Aorta (tissue), 5 donors: ENCODE results near the gene PDE5A. TPM values are rescaled to one million over a fixed set of nuclear protein-coding genes. Genes with fewer than 3 reads are reported as not detected.

ENCODE experiments used
- ATAC-seq: fragments of 200-7000 bp; cut with Tn5 transposase; one replicate; pipeline ENCODE4 v1.9.1; 2022; ENCODE audit warnings: moderate library complexity; ENCODE audit not compliant: low FRiP score
- DNase-seq, 2 donors: peaks; one replicate each; pipeline ENCODE4 v3.0.0-alpha.2; 2020
- H3K27ac ChIP-seq, 2 donors: one replicate each; pipeline ENCODE4 v1.5.1; 2013; ENCODE audit warnings: low read length in 2 of 2, mild to moderate bottlenecking in 2 of 2, moderate library complexity in 2 of 2, control low read depth in 1 of 2, inconsistent platforms in 1 of 2, low read depth in 1 of 2
- H3K27me3 ChIP-seq, 2 donors: one replicate each; pipeline ENCODE4 v1.6.1; 2013; ENCODE audit warnings: control low read depth in 1 of 2, low read length in 1 of 2, mild to moderate bottlenecking in 1 of 2, moderate library complexity in 1 of 2; ENCODE audit not compliant: insufficient read depth in 2 of 2, control insufficient read depth in 1 of 2
- H3K36me3 ChIP-seq, 2 donors: one replicate each; pipeline ENCODE4 v1.6.1; 2013; ENCODE audit warnings: control low read depth in 1 of 2, low read length in 1 of 2, mild to moderate bottlenecking in 1 of 2; ENCODE audit not compliant: insufficient read depth in 2 of 2, control insufficient read depth in 1 of 2
- H3K4me1 ChIP-seq, 2 donors: one replicate each; pipeline ENCODE4 v1.6.1; 2013; ENCODE audit warnings: low read length in 2 of 2, control low read depth in 1 of 2, mild to moderate bottlenecking in 1 of 2, moderate library complexity in 1 of 2; ENCODE audit not compliant: insufficient read depth in 2 of 2, control insufficient read depth in 1 of 2
- H3K4me3 ChIP-seq, 2 donors: one replicate each; pipeline ENCODE4 v1.5.1; 2013; ENCODE audit warnings: low read length in 2 of 2, control low read depth in 1 of 2, mild to moderate bottlenecking in 1 of 2
- H3K9me3 ChIP-seq: one replicate; pipeline ENCODE4 v1.6.1; 2013; ENCODE audit warnings: mild to moderate bottlenecking, low read length; ENCODE audit not compliant: control insufficient read depth
- WGBS, 2 donors: extraction: QIAGEN DNeasy Blood & Tissue Kit; methylation state at CpG; one replicate each; pipeline ENCODE4 v1.1.7; 2013; 5-methylcytosine and 5-hydroxymethylcytosine counted together
- intact Hi-C, 2 donors: fragments of 100-400 bp; cut with DNase I; formaldehyde crosslinking; loops; one replicate each; pipeline versions ENCODE4 v1.14.2 to v1.15.0; 2022
- polyA plus RNA-seq, 2 donors: library from polyadenylated mRNA; stranded (reverse); fragments of 200-250 nt; gene quantifications; one replicate each; pipeline ENCODE4 v1.2.3, GENCODE V29; 2013
- total RNA-seq, 2 donors: library from RNA; stranded (reverse); fragmentation: NEBNext Ultra II Directional; extraction: Animal tissue kit (Norgen Biotek cat#: 25700); gene quantifications; one replicate each; pipeline ENCODE4 v1.2.1, GENCODE V29; 2021
- donor health status: healthy with polysubstance abuse.
- donor health status: Bipolar disorder and iron deficiency.
- donor health status: DM: no; HTN: no; CAD: no.
- donor health status: DM: no; HTN: no; CAD: no.
- donor health status: DM: yes; HTN: yes; CAD: no.

PDE5A gene
- total and polyA plus RNA-seq, 4 donors: 24.9 to 343 (median 135) TPM

DNA sequence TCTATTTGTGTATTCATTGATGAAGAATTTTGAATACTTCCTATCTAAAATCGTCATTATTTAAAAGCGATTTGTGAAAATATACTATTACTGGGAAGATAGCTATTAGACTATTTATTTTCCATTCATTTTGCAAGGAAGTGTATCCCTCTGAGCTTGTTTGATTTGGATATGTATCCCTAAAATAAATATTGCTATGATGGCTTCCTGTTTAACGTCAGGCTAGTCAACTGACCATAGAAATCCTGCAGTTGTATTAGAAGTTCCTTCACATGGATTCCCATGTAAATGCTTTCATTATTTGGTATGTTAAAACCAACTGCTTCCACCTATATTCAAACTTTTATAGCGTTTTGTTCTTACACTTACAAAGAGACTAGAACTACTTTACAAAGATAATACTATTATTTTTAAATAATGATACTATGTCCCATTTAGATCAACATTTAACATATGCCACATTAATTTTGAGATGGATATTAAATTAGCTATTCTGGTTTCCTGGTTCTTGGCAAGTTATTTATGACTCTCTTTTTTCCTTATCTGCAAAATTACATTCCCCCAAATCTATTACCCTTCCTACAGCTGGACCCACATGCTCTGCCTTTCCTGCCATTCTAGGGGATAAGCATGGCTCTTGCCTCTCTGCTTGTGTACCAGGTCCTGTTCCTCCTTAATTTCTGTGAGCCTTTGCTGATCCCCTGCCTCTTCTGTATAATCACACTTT is 26.7 kb upstream of the PDE5A start:
- DNase-seq: no peak
- 6 to 7% methylated on average over 4 of the region's 4 CpGs for WGBS, 2 donors
- peak overlapping the region; percentile 67 to 89 for H3K27ac ChIP-seq

DNA sequence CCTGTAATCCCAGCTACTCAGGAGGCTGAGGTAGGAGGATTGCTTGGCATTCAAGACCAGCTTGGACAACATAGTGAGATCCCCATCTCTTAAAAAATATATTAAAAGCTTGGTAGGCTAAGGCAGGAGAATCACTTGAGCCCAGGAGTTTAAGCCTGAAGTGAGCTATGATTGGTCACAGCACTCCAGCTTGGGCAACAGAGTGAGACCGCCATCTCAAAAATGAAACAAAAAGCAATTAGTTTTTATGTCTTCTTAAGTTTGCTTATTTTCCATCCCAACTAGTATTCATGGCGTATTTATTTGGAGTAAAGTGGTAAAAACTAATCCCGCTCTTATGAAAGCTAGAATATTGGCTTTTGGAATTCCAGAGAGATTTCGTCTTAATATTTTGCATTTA is 25.4 kb upstream of the PDE5A start:
- 94 to 95% methylated on average over 4 of the region's 4 CpGs for WGBS, 2 donors
- no peaks in the 10 kb centered on the region for H3K36me3 ChIP-seq
- H3K27ac ChIP-seq: no peak overlapping the region

More for the DNA sequence above, 26.7 kb upstream of the PDE5A start:
- Histone ChIP-seq H3K36me3 (no peaks in the 10 kb centered on the region), H3K27me3 (no peaks in the 10 kb centered on the region), H3K4me1 (peaks cover 0 to 8% of the 10 kb centered on the region in 2 donors), H3K9me3 (no peaks in the 10 kb centered on the region), H3K4me3 (no peak overlapping the region)
- intact Hi-C loops: no loop called here
- ATAC-seq: no peak

GRCh38 chr4:119652998-119653397 is 24.4 kb upstream of the PDE5A start:
- 12% methylated on average over 1 of the region's 1 CpG for WGBS, 2 donors
- no peaks in the 10 kb centered on the region for H3K27me3 ChIP-seq
- no peaks in the 10 kb centered on the region for H3K36me3 ChIP-seq
- intact Hi-C loops: no loop called here
- H3K4me1 ChIP-seq: peaks cover 0 to 8% of the 10 kb centered on the region in 2 donors
- H3K27ac ChIP-seq: no peak overlapping the region
- no peak for DNase-seq
- no peak for ATAC-seq
- H3K9me3 ChIP-seq: no peaks in the 10 kb centered on the region
- H3K4me3 ChIP-seq: no peak overlapping the region

More for the DNA sequence above, 25.4 kb upstream of the PDE5A start:
- Histone ChIP-seq H3K4me3 (no peak overlapping the region), H3K9me3 (no peaks in the 10 kb centered on the region), H3K27me3 (no peaks in the 10 kb centered on the region), H3K4me1 (peaks cover 0 to 8% of the 10 kb centered on the region in 2 donors)
- DNase-seq: no peak
- ATAC-seq: no peak
- intact Hi-C loops: no loop called here

DNA sequence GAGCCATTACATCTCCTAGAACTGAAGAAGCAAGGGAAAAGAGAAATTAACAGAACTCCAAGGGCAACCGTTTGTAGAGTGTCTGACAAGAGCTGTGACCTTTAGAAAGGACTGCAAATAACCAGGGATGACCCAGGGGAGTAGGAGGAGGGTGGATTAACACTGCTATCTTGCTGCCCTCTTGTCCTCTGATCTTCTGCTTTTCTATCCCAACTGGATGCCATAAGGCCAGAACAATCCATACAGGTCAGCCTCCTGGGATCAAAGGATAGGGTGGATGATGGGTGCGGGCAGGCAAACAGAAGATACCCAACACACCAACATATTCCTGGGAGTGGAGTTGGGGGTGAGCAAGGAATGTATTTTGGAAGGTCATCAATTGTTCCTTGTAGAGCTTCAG is 19.8 kb upstream of the PDE5A start:
- Histone ChIP-seq H3K9me3 (no peaks in the 10 kb centered on the region), H3K4me3 (no peak overlapping the region), H3K4me1 (peaks cover 3 to 5% of the 10 kb centered on the region in 2 donors), H3K27me3 (no peaks in the 10 kb centered on the region), H3K27ac (no peak overlapping the region), H3K36me3 (no peaks in the 10 kb centered on the region)
- DNase-seq: no peak
- 95 to 98% methylated on average over 2 of the region's 2 CpGs for WGBS, 2 donors
- no peak for ATAC-seq
- intact Hi-C loops: no loop called here

DNA sequence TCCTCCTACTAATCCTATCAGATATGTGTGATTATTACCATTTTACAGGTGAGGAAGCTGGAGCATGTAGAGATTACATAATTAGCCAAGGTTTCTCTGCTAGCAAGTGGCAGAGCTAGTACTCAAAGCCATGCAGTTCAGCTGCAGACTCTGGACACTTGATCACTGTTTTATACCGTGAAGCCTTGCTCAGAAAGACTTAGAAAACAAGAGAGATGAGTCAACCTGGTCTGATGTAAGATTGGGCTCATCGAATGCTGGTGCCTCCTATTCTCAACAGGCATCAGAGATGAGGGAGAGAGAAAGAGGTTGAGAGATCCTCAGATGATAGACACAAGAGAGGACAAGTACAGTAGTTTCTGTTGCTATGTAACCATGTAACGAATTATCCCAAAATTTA is 19.0 kb upstream of the PDE5A start:
- Histone ChIP-seq H3K9me3 (no peaks in the 10 kb centered on the region), H3K27me3 (no peaks in the 10 kb centered on the region), H3K27ac (no peak overlapping the region), H3K36me3 (no peaks in the 10 kb centered on the region), H3K4me1 (peaks cover 3 to 5% of the 10 kb centered on the region in 2 donors), H3K4me3 (no peak overlapping the region)
- 86 to 91% methylated on average over 3 of the region's 3 CpGs for WGBS, 2 donors
- ATAC-seq (no peak), DNase-seq (no peak)
- intact Hi-C loops: no loop called here

DNA sequence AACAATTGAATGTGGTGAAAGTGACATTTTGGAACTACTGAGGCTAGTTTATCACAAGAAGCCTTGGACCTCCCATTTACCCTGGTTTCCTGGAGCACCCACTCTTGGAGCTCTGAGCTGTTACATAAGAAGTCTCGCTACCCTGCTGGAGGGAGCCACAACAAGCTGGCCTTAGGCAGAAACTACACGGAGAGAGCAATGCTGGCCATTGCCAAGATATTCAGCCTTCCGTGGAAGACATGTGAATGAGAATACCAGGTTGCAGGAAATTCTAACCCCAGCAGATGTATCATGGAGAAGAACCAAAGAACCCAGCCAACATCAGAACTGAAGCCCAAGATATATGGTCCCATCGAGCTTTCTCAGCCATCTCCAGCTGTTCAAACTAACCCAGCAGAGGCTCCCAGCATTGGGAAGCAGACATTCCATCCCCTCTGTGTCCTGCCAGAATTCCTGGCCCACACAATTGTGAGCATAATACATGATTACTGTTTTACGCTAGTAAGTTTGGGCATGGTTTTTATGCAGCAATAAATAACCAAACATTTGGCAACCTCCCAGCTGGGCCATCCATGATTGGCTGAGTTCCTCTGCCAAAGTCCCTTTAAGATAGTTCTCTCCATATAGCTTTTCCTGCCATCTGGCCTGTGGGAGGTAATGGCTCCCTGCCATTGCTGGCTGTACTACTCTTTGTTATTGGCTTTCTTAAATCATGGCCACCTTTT is 17.9 kb upstream of the PDE5A start:
- DNase-seq (peak in 1 of 2 donors; percentile 63), ATAC-seq (peak; percentile 84)
- WGBS, 2 donors: 25 to 27% methylated on average over 5 of the region's 5 CpGs
- Histone ChIP-seq H3K27ac (peak overlapping the region in 1 of 2 donors; percentile 35), H3K9me3 (no peaks in the 10 kb centered on the region), H3K4me1 (peaks cover 3% of the 10 kb centered on the region in 2 donors), H3K27me3 (no peaks in the 10 kb centered on the region), H3K4me3 (no peak overlapping the region), H3K36me3 (no peaks in the 10 kb centered on the region)
- intact Hi-C loops: no loop called here

DNA sequence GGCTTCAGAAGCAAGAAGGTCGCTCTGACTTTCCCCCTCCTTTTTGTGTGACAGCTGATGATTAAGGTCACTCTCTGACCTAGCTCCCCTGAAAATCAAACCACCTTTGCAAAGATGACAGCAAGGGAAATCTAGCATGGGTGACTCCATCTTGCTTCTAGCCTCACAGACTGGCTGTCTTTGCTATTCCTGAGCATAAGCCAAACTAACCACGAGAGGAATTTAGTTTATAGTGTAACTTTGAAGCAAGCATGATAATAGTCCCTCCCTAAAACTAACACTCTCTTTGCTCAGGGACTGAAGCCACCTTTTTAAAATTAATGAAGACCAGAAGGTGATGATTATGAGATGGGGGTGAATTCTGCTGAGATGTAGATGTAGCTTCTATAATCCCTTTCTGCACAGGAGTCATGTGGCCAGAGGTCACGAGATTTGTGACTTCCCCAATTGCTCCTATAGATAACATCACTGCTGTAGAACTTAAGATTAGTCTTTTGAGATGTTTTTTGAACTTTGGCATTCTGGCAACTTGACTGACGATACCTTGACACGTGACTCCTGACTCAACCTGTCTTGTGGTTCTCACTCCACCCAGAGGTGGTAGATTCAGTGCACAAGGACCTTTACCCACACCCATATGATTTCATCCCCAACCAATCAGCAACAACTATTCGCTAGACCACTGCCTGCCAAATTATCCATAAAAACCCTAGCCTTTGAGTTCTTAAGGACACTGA is 14.9 kb upstream of the PDE5A start:
- peaks cover 0 to 3% of the 10 kb centered on the region in 2 donors for H3K4me1 ChIP-seq
- ATAC-seq: no peak
- WGBS, 2 donors: 78 to 79% methylated on average over 6 of the region's 6 CpGs
- H3K27me3 ChIP-seq: no peaks in the 10 kb centered on the region
- no peak for DNase-seq
- H3K36me3 ChIP-seq: no peaks in the 10 kb centered on the region
- H3K27ac ChIP-seq: no peak overlapping the region
- no peak overlapping the region for H3K4me3 ChIP-seq
- no peaks in the 10 kb centered on the region for H3K9me3 ChIP-seq
- intact Hi-C loops: no loop called here

DNA sequence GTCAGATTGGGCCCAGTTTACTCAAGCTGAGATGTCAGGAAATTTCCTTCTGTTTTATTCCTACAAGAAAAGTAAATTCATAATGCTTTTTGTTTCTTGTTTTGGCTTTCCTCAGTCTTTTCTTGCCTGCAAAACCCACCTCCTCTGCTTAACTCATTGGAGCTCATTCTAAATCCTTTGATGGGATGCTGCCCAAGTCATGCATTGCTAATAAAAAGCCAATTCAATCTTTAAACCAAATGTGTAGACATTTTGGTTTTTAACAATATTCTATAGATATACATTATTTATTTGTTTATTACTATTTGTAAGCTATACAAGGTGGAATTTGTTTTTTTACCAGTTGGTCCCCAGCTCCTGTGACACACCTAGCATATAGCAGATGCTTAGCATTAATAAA is 13.2 kb upstream of the PDE5A start:
- intact Hi-C loops: no loop called here
- ATAC-seq (no peak), DNase-seq (no peak)
- Histone ChIP-seq H3K27me3 (no peaks in the 10 kb centered on the region), H3K4me3 (no peak overlapping the region), H3K4me1 (peaks cover 0 to under 1% of the 10 kb centered on the region in 2 donors), H3K9me3 (no peaks in the 10 kb centered on the region), H3K27ac (no peak overlapping the region), H3K36me3 (no peaks in the 10 kb centered on the region)
